Measurements from ENCODE around the gene CSNK1A1L.

Gene CSNK1A1L

DNA sequence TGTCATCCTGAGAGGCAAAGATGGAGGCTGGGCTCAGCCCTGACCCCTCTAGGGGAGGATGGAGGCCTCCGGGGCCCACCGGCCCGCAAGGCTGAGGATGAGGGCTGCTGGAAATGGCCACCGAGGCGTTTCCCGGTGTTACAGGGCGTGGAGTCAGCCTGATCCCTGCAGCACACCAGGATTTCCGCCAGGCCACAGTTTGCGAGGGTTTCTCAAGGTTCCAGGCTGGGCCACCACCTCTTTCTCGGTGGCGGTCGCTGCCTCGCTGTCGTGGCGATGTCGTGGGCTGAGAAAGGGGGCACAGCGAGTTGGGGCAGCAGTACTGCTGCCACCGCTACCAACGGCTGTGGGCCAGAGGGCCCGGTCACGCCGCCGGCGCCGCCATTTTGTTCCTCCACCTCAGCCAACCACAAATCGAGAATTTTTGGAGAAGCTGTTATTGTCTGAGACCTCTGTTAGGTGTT, at the start of gene CSNK1A1L:
TSS of gene CSNK1A1L (minus strand) at position 414 of the 464 bp plus-strand sequence. CDS start at position 6, 408 bp downstream.
- no peak for DNase-seq

- DNase-seq = no peak
Measured at GRCh38 chr13:37149380-37149779, 43.9 kb upstream of the CSNK1A1L start.

- DNase-seq = no peak
Measured at GRCh38 chr13:37148501-37148900, 43.0 kb upstream of the CSNK1A1L start.

- DNase-seq = no peak
Measured at GRCh38 chr13:37144661-37145060, 39.2 kb upstream of the CSNK1A1L start.

DNA sequence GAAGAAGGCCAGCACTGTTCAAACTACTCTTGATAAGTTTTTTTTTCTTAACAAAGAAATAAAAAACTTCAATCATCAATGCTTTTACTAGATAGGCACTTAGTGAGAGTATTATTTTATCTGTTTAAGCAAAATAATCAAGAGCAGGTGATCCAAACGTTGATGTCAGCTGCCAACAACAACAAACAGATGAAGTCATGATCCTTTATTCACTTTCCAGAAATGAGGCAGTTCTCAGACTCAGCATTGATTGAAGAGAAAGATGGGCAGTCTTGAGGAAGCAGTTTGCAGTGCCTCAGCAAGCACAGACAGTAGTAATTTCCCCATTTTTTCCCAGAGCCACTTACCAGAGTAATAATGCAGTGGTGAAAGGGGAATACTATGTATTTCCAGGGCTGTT, 38.4 kb upstream of the CSNK1A1L start:
- no peak for DNase-seq

DNA sequence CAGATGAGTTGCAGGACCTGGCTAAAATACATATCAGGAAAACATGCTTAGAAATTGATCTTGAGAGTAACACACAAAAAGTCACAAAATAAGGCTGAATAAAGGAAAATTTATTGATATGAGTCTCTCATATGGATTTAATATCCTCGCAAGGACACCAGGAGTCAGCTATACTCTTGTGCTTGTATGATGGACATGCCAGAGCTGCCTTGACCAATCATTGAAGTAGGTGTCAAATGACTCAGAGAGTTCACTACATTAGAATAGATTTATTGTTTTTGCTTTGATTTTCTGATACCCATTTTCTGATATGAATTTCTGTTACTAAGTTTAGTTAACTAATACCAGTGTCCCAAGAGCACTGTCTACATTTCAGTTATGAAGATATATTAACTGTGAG, 37.4 kb upstream of the CSNK1A1L start:
- DNase-seq = no peak

- no peak for DNase-seq
Measured at GRCh38 chr13:37141011-37141410, 35.5 kb upstream of the CSNK1A1L start.

- DNase-seq = no peak
Measured at GRCh38 chr13:37139356-37139755, 33.9 kb upstream of the CSNK1A1L start.

- no peak for DNase-seq
Measured at GRCh38 chr13:37138926-37139325, 33.5 kb upstream of the CSNK1A1L start.

DNA sequence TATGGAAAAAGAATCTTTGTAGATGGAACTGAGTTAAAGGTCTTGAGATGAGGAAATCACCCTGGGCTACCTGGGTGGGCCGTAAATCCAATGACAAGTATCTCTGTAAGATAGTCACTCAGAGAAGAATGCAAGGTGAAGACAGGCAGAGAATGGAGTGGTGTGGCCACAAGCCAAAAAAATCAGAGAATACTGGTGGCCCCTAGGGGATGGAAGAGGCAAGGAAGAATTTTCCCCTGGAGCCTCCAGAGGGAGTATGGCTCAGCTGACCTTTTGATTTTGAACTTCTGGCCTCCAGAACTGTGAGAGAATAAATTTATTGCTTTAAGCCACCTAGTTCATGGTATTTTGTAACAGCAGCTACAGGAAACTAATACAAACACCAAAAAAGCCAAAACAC, 32.7 kb upstream of the CSNK1A1L start:
- DNase-seq = no peak

GRCh38 chr13:37136633-37137032, 31.2 kb upstream of the CSNK1A1L start:
- DNase-seq = no peak

DNA sequence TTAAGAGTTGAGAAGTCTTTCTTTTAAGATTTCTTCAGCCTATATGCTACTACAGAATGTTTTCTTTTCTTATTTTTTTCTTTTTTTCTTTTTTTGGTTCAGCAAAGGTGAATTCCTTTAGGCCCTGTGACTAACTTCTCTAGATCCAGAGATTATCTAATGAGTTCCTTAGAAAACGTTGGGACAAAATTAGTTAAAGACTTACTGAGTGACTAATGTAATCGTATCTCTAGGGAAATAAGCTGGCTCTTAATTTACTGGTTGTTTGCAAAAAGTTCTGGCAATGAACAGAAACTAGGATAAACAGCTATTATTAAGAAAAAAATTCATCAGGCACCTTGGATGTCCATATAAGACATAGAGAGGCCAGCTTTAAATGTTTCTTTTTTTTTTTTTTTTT, 30.7 kb upstream of the CSNK1A1L start:
- DNase-seq = no peak

DNA sequence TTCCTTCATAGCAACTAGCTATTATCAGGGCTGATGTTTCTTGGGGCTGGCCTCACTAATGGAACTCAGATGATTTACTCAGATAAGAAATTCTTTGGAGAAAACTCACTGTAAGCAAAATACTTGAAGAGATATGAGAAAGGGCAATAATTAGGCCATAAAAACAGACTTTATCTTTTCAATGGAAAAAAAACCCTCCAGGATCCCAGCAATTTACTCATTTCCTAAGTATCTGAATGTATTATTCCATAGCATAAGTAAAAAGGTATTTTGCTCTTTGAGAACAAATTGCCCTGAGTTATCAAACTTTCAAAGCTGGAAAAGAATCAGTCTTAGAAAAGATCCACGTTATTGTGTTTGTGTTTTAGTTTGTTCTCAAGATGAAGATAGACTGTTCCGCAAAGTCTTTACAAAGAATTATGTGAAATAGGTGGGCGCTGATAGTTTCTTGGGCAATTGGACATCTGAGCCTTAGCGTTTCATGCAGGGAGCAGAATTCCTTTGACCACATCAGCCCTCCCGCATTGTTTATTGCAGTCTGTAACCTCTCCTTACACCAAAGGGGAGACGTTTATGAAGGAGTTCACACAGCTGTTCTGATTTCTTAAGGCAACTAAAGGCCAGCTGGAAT, 29.1 kb upstream of the CSNK1A1L start:
- no peak for DNase-seq

DNA sequence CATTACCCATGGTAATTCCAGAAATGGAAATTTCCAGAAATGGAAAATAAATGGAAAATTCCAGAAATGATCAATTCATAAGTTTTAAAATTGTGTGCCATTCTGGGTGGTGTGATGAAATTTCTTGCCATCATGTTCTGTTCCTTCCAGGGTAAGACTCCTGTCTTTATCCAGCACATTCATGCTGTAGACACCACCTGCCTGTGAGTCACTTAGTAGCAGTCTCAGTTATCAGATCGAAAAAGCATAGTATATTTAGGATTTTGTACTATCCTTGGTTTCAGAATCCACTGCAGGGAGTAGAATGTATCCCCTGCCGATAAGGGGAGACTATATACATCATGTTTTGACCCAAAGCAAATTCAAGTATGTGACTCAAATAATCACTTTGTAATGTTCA, 26.7 kb upstream of the CSNK1A1L start:
- DNase-seq = no peak

- DNase-seq = no peak
Measured at GRCh38 chr13:37131092-37131491, 25.6 kb upstream of the CSNK1A1L start.

GRCh38 chr13:37129866-37130265, 24.4 kb upstream of the CSNK1A1L start:
- DNase-seq = no peak

GRCh38 chr13:37127691-37128241, 22.3 kb upstream of the CSNK1A1L start:
- DNase-seq = no peak

GRCh38 chr13:37123337-37123736, 17.9 kb upstream of the CSNK1A1L start:
- no peak for DNase-seq

- DNase-seq = no peak
Measured at GRCh38 chr13:37118016-37118415, 12.6 kb upstream of the CSNK1A1L start.

DNA sequence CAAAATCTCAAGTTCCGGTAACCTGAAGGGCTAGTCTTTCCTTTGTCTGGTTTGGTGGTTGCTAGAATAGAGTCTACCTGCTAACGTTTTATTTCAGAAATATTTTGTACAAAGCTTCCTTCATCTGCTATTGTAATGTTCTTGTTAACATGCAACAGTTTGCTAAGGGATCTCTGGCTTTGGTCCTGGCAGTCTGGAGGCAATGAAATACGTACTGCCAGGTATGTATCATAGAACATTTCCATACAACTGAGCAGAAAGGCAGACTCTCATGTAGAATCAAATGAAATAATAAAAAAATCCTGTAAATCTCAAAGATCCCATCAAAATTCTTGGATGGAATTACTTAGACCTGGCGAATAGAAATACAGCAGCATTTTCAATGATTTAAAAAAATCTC, 8.8 kb upstream of the CSNK1A1L start:
- no peak for DNase-seq

GRCh38 chr13:37113534-37113933, 8.1 kb upstream of the CSNK1A1L start:
- no peak for DNase-seq

DNA sequence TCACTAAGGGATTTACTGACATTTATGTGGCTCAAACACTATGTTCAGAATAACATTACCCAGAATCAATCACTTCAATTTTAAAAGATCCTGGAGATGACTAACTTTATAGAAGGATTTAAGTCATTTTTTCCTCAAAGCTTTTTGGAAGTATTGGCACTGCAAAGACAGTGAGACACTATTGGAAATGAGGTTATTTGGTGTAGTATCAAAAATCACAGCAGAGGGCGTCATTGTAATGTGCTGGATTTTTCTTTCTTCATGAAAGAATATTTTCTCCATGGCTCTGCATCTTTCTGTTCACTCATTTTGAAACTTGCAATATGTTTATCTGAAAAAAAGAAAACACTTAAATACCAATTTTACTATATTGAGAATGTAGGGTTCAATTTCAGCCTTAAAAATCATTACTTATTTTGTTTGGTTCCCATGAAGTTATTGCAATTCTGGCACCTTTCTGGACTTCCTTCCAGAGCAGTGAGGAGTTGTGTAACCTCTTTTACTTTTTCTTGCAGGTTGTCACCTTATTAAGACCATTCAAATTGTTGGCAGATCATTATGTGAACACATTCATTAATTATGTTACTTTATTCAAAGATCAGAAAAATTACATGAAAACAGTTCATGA, 3.7 kb upstream of the CSNK1A1L start:
- DNase-seq = no peak

- DNase-seq = no peak
Measured at GRCh38 chr13:37107868-37108267, 2.4 kb upstream of the CSNK1A1L start.

DNA sequence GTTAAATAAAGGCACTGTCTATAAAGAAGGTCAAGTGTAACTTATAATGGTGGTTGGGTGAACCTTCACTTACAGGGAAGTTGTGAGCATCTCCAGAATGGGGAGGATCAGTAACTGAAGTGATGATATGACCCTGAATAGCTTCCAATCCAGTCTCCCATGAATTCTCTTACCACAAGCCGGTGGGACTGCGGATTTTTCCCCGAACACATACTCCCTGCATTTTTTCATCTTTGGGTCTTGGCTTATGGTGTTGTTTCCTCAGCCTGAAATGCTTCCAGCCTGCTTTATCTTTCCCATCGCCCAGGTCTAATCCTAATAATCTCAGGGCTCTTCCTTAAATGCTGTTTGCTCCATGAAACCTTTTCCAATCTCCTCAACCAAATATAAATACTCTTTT, 2.0 kb upstream of the CSNK1A1L start:
- no peak for DNase-seq

DNA sequence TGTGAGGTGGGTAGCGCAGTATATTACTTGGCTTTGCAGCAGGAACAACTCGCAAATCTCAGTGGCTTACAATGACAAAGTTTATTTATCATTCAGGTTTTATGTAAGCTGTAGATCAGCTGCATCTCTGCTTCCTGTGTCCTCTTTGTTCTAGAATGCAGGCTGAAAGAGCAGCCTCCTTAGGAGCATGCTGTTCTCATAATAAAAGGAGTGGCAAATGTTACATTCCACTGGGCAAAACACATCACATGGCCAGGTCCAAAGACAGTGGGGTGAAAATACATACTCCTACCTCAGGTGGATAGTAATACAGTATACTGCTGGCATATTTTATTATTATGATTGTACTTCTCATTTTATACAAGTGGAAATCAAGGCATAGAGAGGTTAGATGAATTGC, 1.2 kb upstream of the CSNK1A1L start:
- DNase-seq = no peak
